ENCODE results near the gene STN1.

DNA sequence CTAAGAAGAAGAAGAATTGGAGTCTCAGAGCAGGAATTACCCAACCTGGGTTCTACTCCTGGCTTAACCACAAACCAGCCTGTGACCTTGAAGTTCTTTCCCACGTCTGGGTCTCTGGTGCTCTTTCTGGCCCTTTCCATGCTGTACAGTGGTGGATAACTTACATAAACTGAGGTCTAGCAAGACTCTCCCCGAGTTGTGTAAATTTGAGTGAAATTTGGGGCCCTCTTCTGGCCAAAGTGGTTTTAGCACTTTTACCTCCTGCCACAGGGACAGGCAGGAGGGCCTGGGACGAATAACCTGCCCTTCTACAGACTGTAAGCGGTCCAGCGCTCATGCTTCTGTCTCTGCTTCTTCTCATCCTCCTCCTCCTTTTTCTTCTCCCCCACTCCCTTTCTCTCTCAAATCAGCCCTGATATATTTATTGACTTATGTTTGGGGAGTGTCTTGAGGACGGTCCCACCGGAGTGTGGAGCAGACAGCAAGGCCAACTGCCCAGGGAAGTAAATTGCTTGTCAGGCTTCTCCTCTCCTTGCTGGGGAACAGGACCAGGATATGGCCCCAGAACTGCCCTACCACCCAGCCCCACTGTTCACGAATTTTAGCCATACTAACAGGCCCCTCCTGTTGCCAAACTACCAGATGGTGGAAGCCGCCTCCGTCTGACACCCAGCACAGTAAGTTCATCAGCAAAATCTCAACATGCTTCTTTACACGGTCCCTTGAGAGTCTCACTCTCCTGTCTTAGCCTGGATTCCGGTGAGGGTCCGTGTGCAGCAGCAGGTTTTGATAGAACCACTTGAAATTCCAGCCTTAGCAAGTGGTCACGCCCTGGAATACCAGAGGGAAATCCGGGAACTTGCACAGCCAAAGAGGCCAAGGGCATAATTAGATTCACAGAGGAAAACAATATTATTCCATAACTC, 58.6 kb downstream of the STN1 start:
- TF ChIP-seq, protein P1, sequence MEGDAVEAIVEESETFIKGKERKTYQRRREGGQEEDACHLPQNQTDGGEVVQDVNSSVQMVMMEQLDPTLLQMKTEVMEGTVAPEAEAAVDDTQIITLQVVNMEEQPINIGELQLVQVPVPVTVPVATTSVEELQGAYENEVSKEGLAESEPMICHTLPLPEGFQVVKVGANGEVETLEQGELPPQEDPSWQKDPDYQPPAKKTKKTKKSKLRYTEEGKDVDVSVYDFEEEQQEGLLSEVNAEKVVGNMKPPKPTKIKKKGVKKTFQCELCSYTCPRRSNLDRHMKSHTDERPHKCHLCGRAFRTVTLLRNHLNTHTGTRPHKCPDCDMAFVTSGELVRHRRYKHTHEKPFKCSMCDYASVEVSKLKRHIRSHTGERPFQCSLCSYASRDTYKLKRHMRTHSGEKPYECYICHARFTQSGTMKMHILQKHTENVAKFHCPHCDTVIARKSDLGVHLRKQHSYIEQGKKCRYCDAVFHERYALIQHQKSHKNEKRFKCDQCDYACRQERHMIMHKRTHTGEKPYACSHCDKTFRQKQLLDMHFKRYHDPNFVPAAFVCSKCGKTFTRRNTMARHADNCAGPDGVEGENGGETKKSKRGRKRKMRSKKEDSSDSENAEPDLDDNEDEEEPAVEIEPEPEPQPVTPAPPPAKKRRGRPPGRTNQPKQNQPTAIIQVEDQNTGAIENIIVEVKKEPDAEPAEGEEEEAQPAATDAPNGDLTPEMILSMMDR (IDR thresholded peaks at IDR 0.05; ENCODE audit: low read length) = peak; percentile 84
- no peak for TF ChIP-seq EZH2 (IDR thresholded peaks at IDR 0.05; ENCODE audit: borderline replicate concordance, low read length)

All from OCI-LY1 (cell line).